DND-41 (cell line): ENCODE measurements around the gene NKD2.

Experiments used
- EZH2 ChIP-seq: IDR thresholded peaks from 3 replicates; pipeline ENCODE4 v1.6.1; 2012; ENCODE audit warnings: borderline replicate concordance, low read depth, mild to moderate bottlenecking, moderate library complexity, low read length, inconsistent platforms; ENCODE audit not compliant: severe bottlenecking
- TF ChIP-seq, protein P1 (sequence below): IDR thresholded peaks from 2 replicates; pipeline ENCODE4 v1.5.1; 2012; ENCODE audit warnings: borderline replicate concordance, low read length, moderate library complexity, mild to moderate bottlenecking; ENCODE audit not compliant: poor library complexity, severe bottlenecking; ENCODE audit errors: extremely low read depth

DNA sequence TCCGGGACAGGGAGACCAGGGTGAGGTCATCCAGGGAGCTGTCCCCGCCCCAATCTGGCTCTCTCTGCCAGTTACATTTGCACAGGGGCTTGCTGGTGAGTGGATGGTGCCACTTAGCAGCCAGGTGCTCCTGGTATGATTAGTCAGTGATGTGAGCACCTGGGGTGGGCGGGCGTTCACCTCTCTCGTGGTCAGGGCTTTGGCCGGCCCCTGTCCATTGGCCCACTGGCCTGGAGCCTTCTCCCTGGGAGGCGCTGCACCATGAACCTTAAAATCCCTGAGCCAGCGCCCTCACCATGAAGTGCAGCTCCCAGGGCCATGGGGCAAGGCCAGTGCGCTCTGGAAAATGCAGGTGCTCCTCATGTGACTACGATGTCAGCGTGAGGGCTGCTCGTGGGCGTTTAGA, 2.0 kb downstream of the NKD2 start:
- TF ChIP-seq, protein P1, sequence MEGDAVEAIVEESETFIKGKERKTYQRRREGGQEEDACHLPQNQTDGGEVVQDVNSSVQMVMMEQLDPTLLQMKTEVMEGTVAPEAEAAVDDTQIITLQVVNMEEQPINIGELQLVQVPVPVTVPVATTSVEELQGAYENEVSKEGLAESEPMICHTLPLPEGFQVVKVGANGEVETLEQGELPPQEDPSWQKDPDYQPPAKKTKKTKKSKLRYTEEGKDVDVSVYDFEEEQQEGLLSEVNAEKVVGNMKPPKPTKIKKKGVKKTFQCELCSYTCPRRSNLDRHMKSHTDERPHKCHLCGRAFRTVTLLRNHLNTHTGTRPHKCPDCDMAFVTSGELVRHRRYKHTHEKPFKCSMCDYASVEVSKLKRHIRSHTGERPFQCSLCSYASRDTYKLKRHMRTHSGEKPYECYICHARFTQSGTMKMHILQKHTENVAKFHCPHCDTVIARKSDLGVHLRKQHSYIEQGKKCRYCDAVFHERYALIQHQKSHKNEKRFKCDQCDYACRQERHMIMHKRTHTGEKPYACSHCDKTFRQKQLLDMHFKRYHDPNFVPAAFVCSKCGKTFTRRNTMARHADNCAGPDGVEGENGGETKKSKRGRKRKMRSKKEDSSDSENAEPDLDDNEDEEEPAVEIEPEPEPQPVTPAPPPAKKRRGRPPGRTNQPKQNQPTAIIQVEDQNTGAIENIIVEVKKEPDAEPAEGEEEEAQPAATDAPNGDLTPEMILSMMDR = no peak
- no peak for TF ChIP-seq EZH2
